HepG2 (cell line): ENCODE data around the gene TUBG2. TPM values are rescaled to one million over a fixed set of nuclear protein-coding genes. Genes with fewer than 3 reads are reported as not detected.

Experiments used
- ATAC-seq: fragments of 200-7000 bp; cut with Tn5 transposase; 3 replicates; pipeline ENCODE4 v1.9.1; 2020; ENCODE audit warnings: mild to moderate bottlenecking, moderate library complexity
- BruUV-seq: library from RNA; stranded (reverse); fragments of 400-500 nt; replicated peaks from 2 replicates; lab custom pipeline; 2021; lab: Mats Ljungman, UMichigan
- CTCF ChIA-PET: fragments of 300-600 bp; formaldehyde crosslinking; extraction: SDS; loops from one replicate; lab custom pipeline; 2021; ENCODE audit warnings: low total read pairs, inconsistent platforms, low intra/inter-chr PET ratio; lab: Yijun Ruan, JAX
- POLR2A ChIA-PET: fragments of 350-600 bp; sonication (Branson Sonifier 250); formaldehyde crosslinking; loops from one replicate; lab custom pipeline; 2020; ENCODE audit warnings: antibody characterized with exemption, inconsistent platforms; lab: Yijun Ruan, JAX
- DNase-seq: peaks from one replicate; pipeline ENCODE4 v3.0.0-alpha.2; 2015; ENCODE audit warnings: low spot score
- FAIRE-seq: peaks from 3 replicates; lab custom pipeline; 2011; peaks lifted over from hg19 to GRCh38; lab: Jason Lieb, UNC
- H2AFZ ChIP-seq: one replicate; pipeline ENCODE4 v1.6.1; 2011; ENCODE audit warnings: low read length, inconsistent platforms
- H3K27ac ChIP-seq: fragments of 300-600 bp; 3 replicates; pipeline ENCODE4 v1.8.0; 2011; ENCODE audit warnings: mixed run types, mild to moderate bottlenecking, mixed read lengths, low read length, inconsistent platforms; ENCODE audit not compliant: insufficient read depth; ENCODE audit errors: extremely low read length
- H3K27me3 ChIP-seq, 2 experiments: fragments of 200-600 bp in 1 of 2; 2 replicates in 1 of 2; 3 replicates in 1 of 2; pipeline versions ENCODE4 v1.6.0 to v1.8.0; 2011; ENCODE audit warnings: low read length in 2 of 2, mild to moderate bottlenecking in 2 of 2, moderate library complexity in 2 of 2, inconsistent platforms in 1 of 2; ENCODE audit not compliant: insufficient read depth in 2 of 2, control insufficient read depth in 1 of 2
- H3K36me3 ChIP-seq, 2 experiments: fragments of 200-600 bp in 1 of 2; replicated peaks in 1 of 2; 2 replicates in 1 of 2; 3 replicates in 1 of 2; pipeline versions ENCODE4 v1.5.1 to v1.8.0; 2011; ENCODE audit warnings: low read length in 2 of 2, inconsistent platforms in 1 of 2; ENCODE audit not compliant: insufficient read depth in 2 of 2, control insufficient read depth in 1 of 2
- H3K4me1 ChIP-seq: 2 replicates; pipeline ENCODE4 v1.5.1; 2012; ENCODE audit warnings: low read length, inconsistent platforms; ENCODE audit not compliant: insufficient read depth
- H3K4me2 ChIP-seq: 2 replicates; pipeline ENCODE4 v1.6.0; 2011; ENCODE audit warnings: low read depth, low read length, inconsistent platforms
- H3K4me3 ChIP-seq, 3 experiments: fragments of 200-600 bp in 1 of 3; sonication (generic), shearing (Covaris generic) in 1 of 3; replicated peaks in 1 of 3; 2 replicates each; pipeline ENCODE4 v1.5.1; 2011 to 2016; ENCODE audit warnings: low read length in 3 of 3, inconsistent platforms in 2 of 3, low read depth in 2 of 3, mild to moderate bottlenecking in 2 of 3, control low read depth in 1 of 3, mixed read lengths in 1 of 3; ENCODE audit not compliant: insufficient read depth in 1 of 3
- H3K79me2 ChIP-seq: one replicate; pipeline ENCODE4 v1.6.1; 2011; ENCODE audit warnings: low read length, inconsistent platforms; ENCODE audit not compliant: insufficient read depth
- H3K9ac ChIP-seq: 2 replicates; pipeline ENCODE4 v1.6.0; 2011; ENCODE audit warnings: mild to moderate bottlenecking, low read depth, low read length, inconsistent platforms; ENCODE audit not compliant: insufficient read depth
- H3K9me3 ChIP-seq: 2 replicates; pipeline ENCODE4 v1.5.1; 2012; ENCODE audit warnings: mild to moderate bottlenecking, low read length
- H4K20me1 ChIP-seq: 2 replicates; pipeline ENCODE4 v1.6.0; 2011; ENCODE audit warnings: inconsistent platforms, mild to moderate bottlenecking, low read length, moderate library complexity; ENCODE audit not compliant: insufficient read depth
- ARID2 ChIP-seq: sonication (generic); formaldehyde crosslinking; IDR thresholded peaks from 2 replicates; pipeline ENCODE4 v1.8.1; 2022; ENCODE audit warnings: mild to moderate bottlenecking, missing genetic modification reagents, borderline replicate concordance
- BORCS8-MEF2B ChIP-seq: sonication (generic); formaldehyde crosslinking; IDR thresholded peaks from 2 replicates; pipeline ENCODE4 v1.8.0; 2022; ENCODE audit warnings: mild to moderate bottlenecking, missing genetic modification reagents
- CSRNP1 ChIP-seq: sonication (generic); formaldehyde crosslinking; IDR thresholded peaks from 2 replicates; pipeline ENCODE4 v1.8.1; 2023; ENCODE audit warnings: mild to moderate bottlenecking, missing genetic modification reagents
- HHEX ChIP-seq: IDR thresholded peaks from 2 replicates; pipeline ENCODE4 v1.6.1; 2016; ENCODE audit warnings: control low read depth
- MXD4 ChIP-seq: IDR thresholded peaks from 2 replicates; pipeline ENCODE4 v1.6.1; 2016; ENCODE audit warnings: mild to moderate bottlenecking, missing biosample characterization, missing genetic modification reagents
- PBX2 ChIP-seq: IDR thresholded peaks from 2 replicates; pipeline ENCODE4 v1.6.1; 2016; ENCODE audit warnings: control low read depth
- TEF ChIP-seq: sonication (generic); formaldehyde crosslinking; IDR thresholded peaks from 2 replicates; pipeline ENCODE4 v1.5.0; 2020; ENCODE audit warnings: missing genetic modification reagents
- ZBTB37 ChIP-seq: sonication (generic); formaldehyde crosslinking; IDR thresholded peaks from 2 replicates; pipeline ENCODE4 v1.4.0; 2020; ENCODE audit warnings: mild to moderate bottlenecking, missing genetic modification reagents
- ZFAT ChIP-seq: sonication (generic); formaldehyde crosslinking; conservative IDR thresholded peaks from 2 replicates; pipeline ENCODE4 v1.8.1; 2023; ENCODE audit warnings: missing genetic modification reagents, inconsistent platforms
- ZFYVE20 ChIP-seq: sonication (generic); formaldehyde crosslinking; IDR thresholded peaks from 2 replicates; pipeline ENCODE4 v1.8.0; 2023; ENCODE audit warnings: low read depth, mild to moderate bottlenecking, moderate library complexity, missing genetic modification reagents, borderline replicate concordance
- ZNF124 ChIP-seq: sonication (generic); formaldehyde crosslinking; IDR thresholded peaks from 2 replicates; pipeline ENCODE4 v1.4.0; 2020; ENCODE audit warnings: missing genetic modification reagents
- ZNF234 ChIP-seq: sonication (generic); formaldehyde crosslinking; conservative IDR thresholded peaks from 2 replicates; pipeline ENCODE4 v1.5.1; 2020; ENCODE audit warnings: mild to moderate bottlenecking, missing genetic modification reagents
- ZNF451 ChIP-seq: sonication (generic); formaldehyde crosslinking; IDR thresholded peaks from 2 replicates; pipeline ENCODE4 v1.5.0; 2020; ENCODE audit warnings: mild to moderate bottlenecking, missing genetic modification reagents
- ZNF766 ChIP-seq: sonication (generic); formaldehyde crosslinking; IDR thresholded peaks from 2 replicates; pipeline ENCODE4 v1.5.0; 2020; ENCODE audit warnings: missing genetic modification reagents, borderline replicate concordance
- WGBS: methylation state at CpG from one replicate; pipeline ENCODE4 v1.1.6; 2017; ENCODE audit warnings: low lambda C conversion rate; 5-methylcytosine and 5-hydroxymethylcytosine counted together
- in situ Hi-C: cut with HindIII; loops from 2 replicates; pipeline ENCODE4 v1.10.0; 2017; ENCODE audit warnings: low pct_unique_long_range_greater_than_20kb; ENCODE audit not compliant: extremely low pct_ligation_motif_present
- intact Hi-C: fragments of 100-400 bp; cut with micrococcal nuclease; formaldehyde crosslinking; loops from one replicate; pipeline ENCODE4 v1.10.0; 2022; ENCODE audit not compliant: unreplicated experiment
- polyA plus RNA-seq, 8 experiments: library from polyadenylated mRNA; depleted of rRNA in 3 of 8; stranded (reverse) in 7 of 8; unstranded in 1 of 8; fragments of >200 nt; fragmentation: Illumina TruSeq in 4 of 8; extraction: Trizol in 4 of 8; gene quantifications; 2 replicates each; pipeline versions ENCODE4 v1.2.1 to v1.2.3, GENCODE V29; 2011 to 2016; ENCODE audit warnings: low read depth in 4 of 8, missing spikeins in 1 of 8, mixed read lengths in 1 of 8; ENCODE audit not compliant: insufficient read depth in 1 of 8
- total RNA-seq, 5 experiments: library from RNA; depleted of rRNA; stranded (reverse); fragments of >200 nt; fragmentation: Illumina TruSeq; extraction: Trizol; gene quantifications; 2 replicates each; pipeline ENCODE4 v1.2.3, GENCODE V29; 2016; ENCODE audit warnings: low read depth in 1 of 5

TUBG2 gene
- total and polyA plus RNA-seq, 2 of the 13 experiments (the other 11 are each of a cell fraction or from before 2014, with no cell fraction given), result 16.0 to 42.3 TPM

DNA sequence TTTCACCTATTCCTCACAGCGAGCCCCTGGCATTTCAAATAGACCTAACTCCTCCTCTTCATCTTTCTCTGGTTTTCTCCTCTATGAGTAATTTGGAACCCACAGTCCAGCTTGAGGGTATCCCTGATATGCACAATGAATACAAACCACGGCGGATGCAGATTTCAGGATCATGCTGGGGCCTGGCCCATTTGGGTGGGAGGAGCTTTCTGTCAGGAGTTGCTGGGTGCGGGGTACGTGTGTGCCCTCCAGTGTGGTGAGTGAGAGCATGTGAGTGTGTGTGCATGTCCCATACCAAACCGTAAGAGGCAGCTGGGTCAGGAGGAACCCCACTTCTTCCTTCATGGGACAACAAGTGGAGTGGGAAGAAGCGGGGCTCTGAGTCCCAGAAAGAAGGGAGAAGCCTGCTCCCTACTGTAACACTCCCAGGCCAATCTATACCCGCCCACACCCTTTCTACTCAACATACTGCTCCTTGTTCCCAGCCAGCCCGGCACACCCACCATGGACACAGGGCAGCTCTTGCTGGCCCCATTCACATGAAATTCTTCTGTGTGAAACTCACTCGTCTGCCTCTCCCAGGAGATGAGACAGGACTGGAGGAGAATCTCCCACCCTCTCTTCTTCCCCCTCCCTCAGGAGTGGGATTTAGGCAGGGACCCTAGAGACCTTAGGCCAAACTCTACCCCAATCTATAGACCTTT lies 41.7 kb downstream of the TUBG2 start:
- no peaks in the 10 kb centered on the region for H3K4me1 ChIP-seq
- H3K27me3 ChIP-seq, result no peaks in the 10 kb centered on the region
- no TSS peak for BruUV-seq
- POLR2A ChIA-PET, result interaction anchor here (2.2 kb wide), 1 partner anchor 79 kb away, joined by 5 read pairs; the partner anchor contains the start of gene WNK4
- FAIRE-seq (no peak), DNase-seq (no peak), ATAC-seq (no peak)
- no peaks in the 10 kb centered on the region for H3K9me3 ChIP-seq
- no peaks in the 10 kb centered on the region for H4K20me1 ChIP-seq
- H3K36me3 ChIP-seq, result peaks cover 5 to 27% of the 10 kb centered on the region in 2 experiments
- in situ Hi-C loops, result no loop called here
- H3K9ac ChIP-seq, result no peak overlapping the region
- no peak overlapping the region for H2AFZ ChIP-seq
- H3K4me3 ChIP-seq, result no peak overlapping the region
- no peak overlapping the region for H3K4me2 ChIP-seq
- WGBS, result 95% methylated on average over 10 of the region's 10 CpGs
- intact Hi-C loops, result no loop called here
- TF ChIP-seq MXD4 (CRISPR knock-in tag) (no peak), ZBTB37 (no peak), ZFYVE20 (no peak), ARID2 (CRISPR knock-in tag) (no peak)
- no peak overlapping the region for H3K27ac ChIP-seq
- no peaks in the 10 kb centered on the region for H3K79me2 ChIP-seq
- CTCF ChIA-PET, result no interaction called here

DNA sequence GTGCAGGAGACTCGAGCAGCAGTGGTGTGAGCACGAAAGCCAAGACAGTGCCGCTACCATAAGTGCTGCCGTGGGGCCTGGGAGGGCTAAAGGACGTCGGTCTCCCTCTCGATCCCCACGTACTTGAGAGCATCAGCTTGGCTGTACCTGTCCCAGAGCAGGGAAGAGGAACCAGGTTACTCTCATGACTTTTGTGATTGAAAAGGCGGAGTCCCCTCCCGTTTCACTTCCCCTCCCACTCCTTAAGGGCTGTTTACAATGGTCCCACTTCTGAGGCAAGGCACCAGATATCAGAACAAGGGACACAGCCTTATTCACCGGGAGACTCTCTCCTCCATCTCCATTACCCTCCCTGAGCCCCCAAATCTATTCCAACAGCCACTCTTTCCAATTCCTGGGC lies 43.4 kb downstream of the TUBG2 start:
- Histone ChIP-seq H3K36me3 (peaks cover 13 to 32% of the 10 kb centered on the region in 2 experiments), H3K4me2 (no peak overlapping the region), H3K27ac (no peak overlapping the region), H4K20me1 (no peaks in the 10 kb centered on the region), H3K9ac (no peak overlapping the region), H3K79me2 (no peaks in the 10 kb centered on the region), H3K9me3 (no peaks in the 10 kb centered on the region), H2AFZ (no peak overlapping the region), H3K4me3 (no peak overlapping the region), H3K27me3 (no peaks in the 10 kb centered on the region), H3K4me1 (no peaks in the 10 kb centered on the region)
- ATAC-seq (no peak), FAIRE-seq (no peak), DNase-seq (no peak)
- in situ Hi-C loops, result no loop called here
- ChIA-PET CTCF (no interaction called here), POLR2A (no interaction called here)
- WGBS, result 96% methylated on average over 11 of the region's 11 CpGs
- no TSS peak for BruUV-seq
- intact Hi-C loops, result no loop called here
- TF ChIP-seq TEF (CRISPR knock-in tag), result no peak
- no peak for TF ChIP-seq ZNF124 (CRISPR knock-in tag)
- no peak for TF ChIP-seq ZNF234 (CRISPR knock-in tag)
- no peak for TF ChIP-seq ZNF766
- TF ChIP-seq ZNF451 (CRISPR knock-in tag), result no peak
- TF ChIP-seq BORCS8-MEF2B (CRISPR knock-in tag), result no peak
- no peak for TF ChIP-seq HHEX (CRISPR knock-in tag)
- no peak for TF ChIP-seq ZFAT (CRISPR knock-in tag)
- no peak for TF ChIP-seq PBX2 (CRISPR knock-in tag)
- TF ChIP-seq CSRNP1 (CRISPR knock-in tag), result no peak
